K562 (cell line): Measurements from ENCODE around the gene WASF2. TPM values are rescaled to one million over a fixed set of nuclear protein-coding genes. Genes with fewer than 3 reads are reported as not detected.

ENCODE experiments used
- ATAC-seq: fragments of 200-7000 bp; cut with Tn5 transposase; 3 replicates; pipeline ENCODE4 v1.9.1; 2020; ENCODE audit warnings: moderate library complexity
- BruUV-seq: library from RNA; stranded (reverse); fragments of 400-500 nt; replicated peaks from 2 replicates; lab custom pipeline; 2021; lab: Mats Ljungman, UMichigan
- CTCF ChIA-PET: fragments of 300-600 bp; formaldehyde crosslinking; extraction: SDS; loops from one replicate; lab custom pipeline; 2021; ENCODE audit warnings: low intra/inter-chr PET ratio; lab: Yijun Ruan, JAX
- POLR2A ChIA-PET: fragments of 300-600, 350-650 bp; sonication (Branson Sonifier 250); formaldehyde crosslinking; extraction: SDS; loops from one replicate; lab custom pipeline; 2021; ENCODE audit warnings: antibody characterized with exemption, inconsistent platforms; lab: Yijun Ruan, JAX
- DNase-seq, 4 experiments: peaks; one replicate each; pipeline versions ENCODE4 v3.0.0 to v3.0.0-alpha.2; 2011 to 2018; ENCODE audit warnings: low spot score in 3 of 4, mixed read lengths in 3 of 4; ENCODE audit errors: extremely low read depth in 1 of 4
- FAIRE-seq: peaks from 2 replicates; lab custom pipeline; 2011; peaks lifted over from hg19 to GRCh38; lab: Jason Lieb, UNC
- H2AFZ ChIP-seq: 2 replicates; pipeline ENCODE4 v1.6.0; 2011; ENCODE audit warnings: low read depth, low read length, control low read depth, inconsistent platforms
- H3K27ac ChIP-seq: fragments of 200-600 bp; 3 replicates; pipeline ENCODE4 v1.8.0; 2011; ENCODE audit warnings: low read depth, mild to moderate bottlenecking, control low read depth, inconsistent platforms, low read length, moderate library complexity, mixed read lengths; ENCODE audit errors: extremely low read depth
- H3K27me3 ChIP-seq, 2 experiments: fragments of 300-600 bp in 1 of 2; 2 replicates in 1 of 2; 3 replicates in 1 of 2; pipeline versions ENCODE4 v1.6.0 to v1.8.0; 2011; ENCODE audit warnings: inconsistent platforms in 2 of 2, low read length in 2 of 2, mild to moderate bottlenecking in 1 of 2, mixed read lengths in 1 of 2, moderate library complexity in 1 of 2; ENCODE audit not compliant: control insufficient read depth in 2 of 2, insufficient read depth in 2 of 2
- H3K36me3 ChIP-seq: fragments of 300-600 bp; 3 replicates; pipeline ENCODE4 v1.8.0; 2011; ENCODE audit warnings: mild to moderate bottlenecking, low read length, inconsistent platforms; ENCODE audit not compliant: control insufficient read depth, insufficient read depth
- H3K4me1 ChIP-seq, 2 experiments: fragments of 200-600 bp in 1 of 2; replicated peaks in 1 of 2; 2 replicates in 1 of 2; 3 replicates in 1 of 2; pipeline versions ENCODE4 v1.5.1 to v1.8.0; 2011; ENCODE audit warnings: inconsistent platforms in 2 of 2, low read length in 2 of 2, mild to moderate bottlenecking in 1 of 2, mixed read lengths in 1 of 2, moderate library complexity in 1 of 2; ENCODE audit not compliant: control insufficient read depth in 2 of 2, insufficient read depth in 2 of 2
- H3K4me2 ChIP-seq: 2 replicates; pipeline ENCODE4 v1.6.1; 2011; ENCODE audit warnings: low read length, control low read depth, inconsistent platforms, mixed read lengths; ENCODE audit not compliant: insufficient read depth
- H3K4me3 ChIP-seq: fragments of 200-600 bp; sonication (generic), shearing (Covaris generic); 2 replicates; pipeline ENCODE4 v1.5.1; 2016; ENCODE audit warnings: control low read depth, inconsistent platforms
- H3K79me2 ChIP-seq: fragments of 200-600 bp; 3 replicates; pipeline ENCODE4 v1.8.0; 2011; ENCODE audit warnings: low read length, inconsistent platforms; ENCODE audit not compliant: control insufficient read depth, insufficient read depth
- H3K9ac ChIP-seq, 2 experiments: 2 replicates each; pipeline versions ENCODE4 v1.6.0 to v1.6.1; 2011; ENCODE audit warnings: low read depth in 2 of 2, low read length in 2 of 2, control low read depth in 1 of 2, inconsistent platforms in 1 of 2, mild to moderate bottlenecking in 1 of 2, mixed read lengths in 1 of 2; ENCODE audit not compliant: insufficient read depth in 1 of 2
- H3K9me1 ChIP-seq: one replicate; pipeline ENCODE4 v1.6.0; 2011; ENCODE audit warnings: inconsistent platforms, mild to moderate bottlenecking, low read length, moderate library complexity; ENCODE audit not compliant: control insufficient read depth, insufficient read depth
- H3K9me3 ChIP-seq: replicated peaks from 2 replicates; pipeline ENCODE4 v1.5.1; 2011; ENCODE audit warnings: low read depth, low read length, inconsistent platforms; ENCODE audit not compliant: control insufficient read depth, insufficient read depth
- H4K20me1 ChIP-seq: replicated peaks from 2 replicates; pipeline ENCODE4 v1.6.1; 2011; ENCODE audit warnings: low read length, inconsistent platforms, mixed read lengths; ENCODE audit not compliant: control insufficient read depth, insufficient read depth
- FOXA3 ChIP-seq, 2 experiments: fragments of 450-650 bp in 1 of 2; sonication (generic) in 1 of 2; formaldehyde crosslinking; IDR thresholded peaks in 1 of 2; conservative IDR thresholded peaks in 1 of 2; 2 replicates each; pipeline versions ENCODE4 v1.4.0 to v1.8.0; 2020 to 2022; ENCODE audit warnings: mild to moderate bottlenecking in 2 of 2, missing genetic modification reagents in 1 of 2
- FOXK2 ChIP-seq, 2 experiments: fragments of 450-650 bp; IDR thresholded peaks in 1 of 2; conservative IDR thresholded peaks in 1 of 2; 2 replicates each; pipeline ENCODE4 v1.6.1; 2016; ENCODE audit warnings: low read depth in 2 of 2, mild to moderate bottlenecking in 1 of 2
- HDAC8 ChIP-seq: fragments of 450-650 bp; IDR thresholded peaks from 2 replicates; pipeline ENCODE4 v1.6.1; 2016; ENCODE audit warnings: mild to moderate bottlenecking, missing genetic modification characterization, moderate library complexity, missing compliant biosample characterization
- KAT2B ChIP-seq: IDR thresholded peaks from one replicate; pipeline ENCODE4 v1.6.1; 2012; ENCODE audit warnings: low read depth, mild to moderate bottlenecking, control low read depth, inconsistent platforms, low read length, moderate library complexity
- KLF13 ChIP-seq: fragments of 450-650 bp; IDR thresholded peaks from 2 replicates; pipeline ENCODE4 v1.6.1; 2016; ENCODE audit warnings: missing genetic modification characterization, low read depth, mild to moderate bottlenecking, missing compliant biosample characterization, moderate library complexity, borderline replicate concordance
- MECOM ChIP-seq: fragments of 250-450 bp; sonication (Bioruptor Pico); IDR thresholded peaks from 2 replicates; pipeline ENCODE4 v1.8.0; 2022; ENCODE audit warnings: inconsistent platforms
- MIER1 ChIP-seq: fragments of 450-650 bp; IDR thresholded peaks from 2 replicates; pipeline ENCODE4 v1.6.1; 2016; ENCODE audit warnings: antibody characterized with exemption, mild to moderate bottlenecking, low read depth
- MTA1 ChIP-seq: fragments of 450-650 bp; IDR thresholded peaks from 2 replicates; pipeline ENCODE4 v1.6.1; 2017; ENCODE audit warnings: borderline replicate concordance
- NCOA1 ChIP-seq: fragments of 450-650 bp; IDR thresholded peaks from 2 replicates; pipeline ENCODE4 v1.6.1; 2016; ENCODE audit warnings: low read depth
- POLR2AphosphoS5 ChIP-seq: IDR thresholded peaks from 2 replicates; pipeline ENCODE4 v1.6.1; 2011; ENCODE audit warnings: mild to moderate bottlenecking, low read depth, low read length, moderate library complexity; ENCODE audit not compliant: control insufficient read depth, insufficient read depth
- PTBP1 ChIP-seq: fragments of 200-400 bp; formaldehyde crosslinking; IDR thresholded peaks from 2 replicates; pipeline ENCODE4 v1.6.1; 2017; ENCODE audit warnings: low read depth, low read length
- SIN3A ChIP-seq, 2 experiments: fragments of 150-350 bp in 1 of 2; IDR thresholded peaks; 2 replicates each; pipeline ENCODE4 v1.6.1; 2011 to 2016; ENCODE audit warnings: borderline replicate concordance in 2 of 2, low read depth in 2 of 2, low read length in 2 of 2, mild to moderate bottlenecking in 2 of 2, moderate library complexity in 2 of 2; ENCODE audit not compliant: control insufficient read depth in 1 of 2
- SLC30A9 ChIP-seq: fragments of 250-450 bp; sonication (Bioruptor Pico); IDR thresholded peaks from 2 replicates; pipeline ENCODE4 v1.8.0; 2022; ENCODE audit warnings: mild to moderate bottlenecking, moderate library complexity
- SMAD4 ChIP-seq: fragments of 250-450 bp; sonication (Bioruptor Pico); conservative IDR thresholded peaks from 2 replicates; pipeline ENCODE4 v1.8.0; 2021; ENCODE audit warnings: inconsistent platforms, mild to moderate bottlenecking, moderate library complexity
- THAP7 ChIP-seq: fragments of 250-450 bp; sonication (Bioruptor Pico); IDR thresholded peaks from 2 replicates; pipeline ENCODE4 v1.5.0; 2021
- ZNF121 ChIP-seq: sonication (generic); formaldehyde crosslinking; conservative IDR thresholded peaks from 2 replicates; pipeline ENCODE4 v1.8.0; 2022; ENCODE audit warnings: missing genetic modification reagents
- ZNF24 ChIP-seq: fragments of 450-650 bp; IDR thresholded peaks from 2 replicates; pipeline ENCODE4 v1.6.1; 2016
- ZNF280A ChIP-seq: fragments of 450-650 bp; IDR thresholded peaks from 2 replicates; pipeline ENCODE4 v1.6.1; 2018; ENCODE audit warnings: mild to moderate bottlenecking, low read depth; ENCODE audit not compliant: partially characterized antibody
- ZNF717 ChIP-seq: fragments of 250-450 bp; sonication (Bioruptor Pico); IDR thresholded peaks from 2 replicates; pipeline ENCODE4 v1.5.0; 2021
- ZSCAN32 ChIP-seq: fragments of 450-650 bp; formaldehyde crosslinking; IDR thresholded peaks from 2 replicates; pipeline ENCODE4 v1.4.0; 2020; ENCODE audit warnings: mild to moderate bottlenecking, moderate library complexity
- WGBS: fragments of 100-300 bp; shearing (Covaris generic); methylation state at CpG from one replicate; pipeline ENCODE4 v1.1.6; 2016; ENCODE audit warnings: low coverage, mixed read lengths; ENCODE audit not compliant: insufficient coverage; ENCODE audit errors: missing lambda C conversion rate; 5-methylcytosine and 5-hydroxymethylcytosine counted together
- in situ Hi-C: fragments of 300-500 bp; cut with MboI; formaldehyde crosslinking; loops from 4 replicates; pipeline ENCODE4 v1.15.0; 2018; ENCODE audit warnings: inconsistent platforms, mixed read lengths
- intact Hi-C: fragments of 100-400 bp; cut with micrococcal nuclease; formaldehyde crosslinking; loops from 2 replicates; pipeline ENCODE4 v1.14.2; 2022
- polyA plus RNA-seq, 8 experiments: library from polyadenylated mRNA; depleted of rRNA in 4 of 8; stranded (reverse) in 5 of 8; unstranded in 3 of 8; fragments of >200 nt; fragmentation: Nextera tagmentation in 2 of 8; fragmentation: Illumina TruSeq in 1 of 8; extraction: Ambion mirVana in 2 of 8; extraction: Trizol in 1 of 8; gene quantifications; 2 replicates each; pipeline versions ENCODE4 v1.2.1 to v1.2.3, GENCODE V29; 2011 to 2014; ENCODE audit warnings: inconsistent platforms in 1 of 8, missing spikeins in 1 of 8
- total RNA-seq, 7 experiments: library from RNA; depleted of rRNA in 6 of 7; stranded (reverse); fragments of >200 nt in 6 of 7; fragmentation: Illumina TruSeq in 2 of 7; extraction: Trizol in 2 of 7; gene quantifications; 2 replicates each; pipeline versions ENCODE4 v1.2.1 to v1.2.3, GENCODE V29; 2011 to 2021; ENCODE audit warnings: low replicate concordance in 1 of 7
- TF ChIP-seq, protein P1 (sequence below): fragments of 450-650 bp; formaldehyde crosslinking; IDR thresholded peaks from 2 replicates; pipeline ENCODE4 v1.4.0; 2020; ENCODE audit warnings: mild to moderate bottlenecking, moderate library complexity

Gene WASF2
- total and polyA plus RNA-seq, 9 of the 15 experiments (the other 6 are each of a cell fraction or from before 2014, with no cell fraction given) = 8.2 to 163 (median 31.2) TPM

DNA sequence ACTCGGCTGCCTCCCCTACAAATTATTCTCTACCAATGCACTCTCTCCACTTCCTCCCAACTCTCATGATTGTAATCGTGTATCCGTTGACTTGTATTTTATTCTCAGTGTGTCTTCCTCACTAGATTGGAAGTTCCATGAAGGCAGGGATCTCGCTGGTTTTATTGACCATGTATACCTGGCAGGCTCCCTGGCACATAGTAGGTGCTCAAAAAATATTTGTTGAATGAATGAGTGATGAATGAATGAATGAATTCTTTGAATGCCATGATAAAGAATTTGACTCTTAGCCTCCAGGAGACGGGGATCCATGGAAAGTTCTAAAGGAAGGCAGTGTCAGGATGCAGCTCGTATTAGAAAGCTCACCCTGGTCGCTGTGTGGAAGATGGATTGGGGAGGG, 28.8 kb upstream of the WASF2 start:
- no peak overlapping the region for H3K4me3 ChIP-seq
- no peaks in the 10 kb centered on the region for H3K79me2 ChIP-seq
- in situ Hi-C loops (no loop called here), intact Hi-C loops (no loop called here)
- H4K20me1 ChIP-seq = no peaks in the 10 kb centered on the region
- 88% methylated on average over 7 of the region's 7 CpGs for WGBS
- no peak overlapping the region for H3K4me2 ChIP-seq
- H3K27ac ChIP-seq = no peak overlapping the region
- ChIA-PET CTCF (no interaction called here), POLR2A (interaction anchor here (0.5 to 1.1 kb wide), 2 partner anchors 10 to 19 kb away, joined by 3 read pairs; no protein-coding TSS in a partner anchor)
- no peak for FAIRE-seq
- H3K36me3 ChIP-seq = no peaks in the 10 kb centered on the region
- peaks cover 4% of the 10 kb centered on the region for H3K9me1 ChIP-seq
- no peak overlapping the region for H3K9ac ChIP-seq
- no peaks in the 10 kb centered on the region for H3K27me3 ChIP-seq
- BruUV-seq = no TSS peak
- H3K9me3 ChIP-seq = no peaks in the 10 kb centered on the region
- DNase-seq = no peak
- H3K4me1 ChIP-seq = peaks cover 39 to 58% of the 10 kb centered on the region in 2 experiments
- peak overlapping the region; percentile 96; the same call in 1 of the 2 replicates for H2AFZ ChIP-seq
- no peak for ATAC-seq
- TF ChIP-seq ZNF24 = peak; percentile 94
- peak; percentile 44 for TF ChIP-seq ZNF280A
- no peak for TF ChIP-seq FOXA3 (CRISPR knock-in tag; conservative IDR thresholded peaks at IDR 0.05 in 1 of 2, IDR thresholded peaks at IDR 0.05 in 1 of 2)
- TF ChIP-seq POLR2AphosphoS5 = no peak
- TF ChIP-seq SIN3A (IDR thresholded peaks at IDR 0.05; ENCODE audit: borderline replicate concordance in 2 of 2, control insufficient read depth in 1 of 2, low read depth in 2 of 2, low read length in 2 of 2) = no peak
- TF ChIP-seq KAT2B = no peak
- TF ChIP-seq THAP7 (CRISPR knock-in tag) = no peak
- TF ChIP-seq PTBP1 = no peak
- no peak for TF ChIP-seq ZNF717 (CRISPR knock-in tag)
- TF ChIP-seq ZSCAN32 (CRISPR knock-in tag) = no peak
- TF ChIP-seq NCOA1 = no peak
- no peak for TF ChIP-seq HDAC8 (tag)
- 0 out of 2 replicates have a peak, but pooled peaks have one; percentile 25 for TF ChIP-seq MECOM (CRISPR knock-in tag)
- no peak for TF ChIP-seq KLF13 (tag)
- TF ChIP-seq FOXK2 (conservative IDR thresholded peaks at IDR 0.05 in 1 of 2, IDR thresholded peaks at IDR 0.05 in 1 of 2; ENCODE audit: low read depth in 2 of 2) = no peak
- TF ChIP-seq SLC30A9 (CRISPR knock-in tag) = no peak
- no peak for TF ChIP-seq SMAD4
- TF ChIP-seq MTA1 = no peak
- TF ChIP-seq MIER1 = no peak
- no peak for TF ChIP-seq ZNF121 (CRISPR knock-in tag)
- TF ChIP-seq, protein P1, sequence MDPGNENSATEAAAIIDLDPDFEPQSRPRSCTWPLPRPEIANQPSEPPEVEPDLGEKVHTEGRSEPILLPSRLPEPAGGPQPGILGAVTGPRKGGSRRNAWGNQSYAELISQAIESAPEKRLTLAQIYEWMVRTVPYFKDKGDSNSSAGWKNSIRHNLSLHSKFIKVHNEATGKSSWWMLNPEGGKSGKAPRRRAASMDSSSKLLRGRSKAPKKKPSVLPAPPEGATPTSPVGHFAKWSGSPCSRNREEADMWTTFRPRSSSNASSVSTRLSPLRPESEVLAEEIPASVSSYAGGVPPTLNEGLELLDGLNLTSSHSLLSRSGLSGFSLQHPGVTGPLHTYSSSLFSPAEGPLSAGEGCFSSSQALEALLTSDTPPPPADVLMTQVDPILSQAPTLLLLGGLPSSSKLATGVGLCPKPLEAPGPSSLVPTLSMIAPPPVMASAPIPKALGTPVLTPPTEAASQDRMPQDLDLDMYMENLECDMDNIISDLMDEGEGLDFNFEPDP (CRISPR knock-in tag) = no peak
